GM19455 (cell line): ENCODE data around the gene PHF12.

Experiments used
- ATAC-seq: cut with Tn5 transposase; IDR thresholded peaks from one replicate; pipeline ENCODE4 v1.9.1; 2021; ENCODE audit not compliant: unreplicated experiment

Gene PHF12

GRCh38 chr17:28951428-28951990, at the start of gene PHF12:
Gene PHF12 (minus strand): TSS chr17:28951518. CDS start chr17:28950960, 558 bp downstream.
- ATAC-seq: peak; percentile 58

DNA sequence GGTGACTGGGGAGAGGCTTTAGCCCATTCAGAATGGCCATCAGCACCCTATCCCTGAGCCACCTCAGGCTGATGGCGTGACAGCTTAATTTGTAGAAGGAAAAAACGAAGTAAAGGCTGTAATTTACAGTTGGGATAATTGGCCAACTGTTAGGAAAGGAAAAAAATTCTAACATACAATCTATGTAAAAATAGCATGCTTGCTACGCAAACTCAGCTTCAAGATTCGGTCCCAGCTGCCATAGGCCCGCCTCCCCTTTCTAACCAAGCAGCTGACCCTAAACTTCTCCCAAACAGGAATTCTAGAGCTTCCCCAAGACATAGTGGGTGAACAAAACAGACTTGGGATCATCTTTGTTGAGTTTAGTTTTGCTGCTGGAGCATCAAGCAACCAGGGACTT, 49.7 kb upstream of the PHF12 start:
- ATAC-seq: no peak

GRCh38 chr17:28999206-28999605, 47.9 kb upstream of the PHF12 start:
- ATAC-seq: no peak

GRCh38 chr17:28997806-28998205, 46.5 kb upstream of the PHF12 start:
- no peak for ATAC-seq

DNA sequence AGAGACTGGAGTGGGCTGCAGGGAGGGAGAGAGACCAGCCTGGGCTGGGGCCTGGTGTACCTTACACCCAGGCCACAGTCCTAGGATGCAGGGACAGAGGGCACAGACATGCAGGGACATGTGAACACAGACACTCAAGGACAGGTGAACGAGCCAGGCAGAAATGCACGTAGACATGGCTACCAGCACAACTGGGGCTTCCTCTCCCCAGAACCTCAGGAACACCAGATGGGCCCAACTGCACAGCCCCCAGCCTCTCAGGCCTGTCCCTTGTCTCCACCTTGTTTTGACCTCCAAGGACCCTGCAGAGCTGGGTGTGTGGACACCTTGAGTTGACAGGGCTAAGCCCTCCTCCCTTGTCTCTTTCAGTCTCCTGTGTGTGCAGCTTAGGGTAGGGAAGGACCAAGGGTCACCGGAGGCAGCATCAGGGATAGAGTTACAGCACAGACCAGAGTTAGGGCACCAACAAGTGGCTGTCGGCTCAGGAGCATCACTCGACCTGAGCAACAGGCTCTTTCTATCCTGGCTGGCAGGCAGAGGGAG, 45.3 kb upstream of the PHF12 start:
- no peak for ATAC-seq

DNA sequence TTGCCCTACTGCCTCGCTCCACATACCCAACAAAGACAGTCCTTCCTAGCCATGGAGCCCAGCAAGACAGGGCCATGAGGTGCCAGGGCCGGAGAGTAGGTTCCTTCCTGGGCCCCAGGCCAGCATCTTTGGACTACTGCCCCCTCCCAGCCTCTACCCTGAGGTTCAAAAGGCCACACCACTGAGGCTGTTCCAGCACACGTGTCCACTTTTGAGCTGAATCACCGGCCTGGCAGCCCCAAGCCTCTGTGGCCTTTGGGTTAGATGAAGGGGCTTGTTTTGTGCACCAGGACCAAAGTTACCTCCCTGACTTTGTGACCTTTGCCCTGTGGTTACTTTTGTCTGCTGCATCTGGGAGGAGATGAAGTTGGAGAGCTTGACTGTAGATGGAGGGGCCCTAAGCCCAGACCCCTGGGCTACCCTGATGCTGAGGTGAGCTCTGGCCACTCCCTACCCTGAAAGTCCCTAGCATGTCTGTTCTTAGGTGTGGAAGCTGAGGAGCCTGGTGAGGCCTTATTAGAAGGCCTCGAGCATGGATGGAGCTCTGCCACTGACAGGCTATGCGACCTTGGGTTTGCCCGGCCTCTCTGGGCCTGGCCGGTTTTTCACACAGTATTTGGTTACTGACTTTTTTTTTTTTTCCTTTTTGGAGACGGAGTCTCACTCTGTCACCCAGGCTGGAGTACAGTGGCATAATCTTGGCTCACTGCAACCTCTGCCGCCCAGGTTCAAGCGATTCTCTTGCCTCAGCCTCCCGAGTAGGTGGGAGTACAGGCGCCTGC, 42.5 kb upstream of the PHF12 start:
- ATAC-seq: no peak

DNA sequence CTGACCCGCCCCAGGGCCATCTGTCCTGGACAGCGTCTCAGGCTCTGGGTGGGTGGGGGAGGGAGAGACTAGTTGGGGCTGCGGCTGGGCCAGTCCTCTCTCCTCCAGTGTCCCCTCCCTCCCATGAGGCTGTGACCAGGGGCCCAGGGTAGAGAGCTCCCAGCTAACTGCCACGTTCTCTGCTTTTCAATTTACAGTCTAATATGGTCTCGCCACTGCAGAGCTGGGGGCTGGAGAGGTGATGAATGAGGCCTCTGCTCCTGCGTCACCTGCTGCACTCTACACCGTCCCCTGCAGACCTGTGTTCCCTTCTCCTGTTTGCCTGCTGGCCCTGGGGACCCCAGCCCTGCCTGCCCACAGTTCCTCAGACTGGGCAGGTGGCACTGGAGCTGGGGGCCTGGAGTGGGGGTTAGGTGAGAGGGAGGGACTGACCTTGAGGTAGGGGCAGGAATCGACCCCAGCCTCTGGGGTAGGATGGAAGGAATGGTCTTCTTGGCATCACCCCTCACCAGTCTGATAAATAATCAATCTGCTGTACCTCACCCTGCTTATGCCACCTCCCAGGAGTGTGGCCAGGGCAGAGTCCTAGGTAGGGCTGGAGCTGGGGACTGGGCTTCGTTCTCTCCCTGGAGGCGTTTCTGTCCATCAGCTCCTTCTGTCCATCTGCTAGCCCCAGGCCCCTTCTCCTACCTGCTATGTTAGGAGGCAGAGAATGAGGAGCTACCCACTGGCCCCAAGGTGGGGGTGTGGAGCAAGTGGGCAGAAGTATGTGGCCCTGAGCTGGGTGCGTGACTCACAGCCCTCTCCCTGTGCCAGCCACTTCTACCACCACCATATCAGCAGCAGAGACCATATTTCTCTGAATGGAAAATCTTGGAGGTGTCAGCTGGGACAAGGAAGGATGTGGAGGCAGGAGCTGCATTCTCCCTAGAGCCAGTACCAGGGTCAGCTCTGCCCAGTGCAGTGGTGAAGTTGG, 41.6 kb upstream of the PHF12 start:
- no peak for ATAC-seq

DNA sequence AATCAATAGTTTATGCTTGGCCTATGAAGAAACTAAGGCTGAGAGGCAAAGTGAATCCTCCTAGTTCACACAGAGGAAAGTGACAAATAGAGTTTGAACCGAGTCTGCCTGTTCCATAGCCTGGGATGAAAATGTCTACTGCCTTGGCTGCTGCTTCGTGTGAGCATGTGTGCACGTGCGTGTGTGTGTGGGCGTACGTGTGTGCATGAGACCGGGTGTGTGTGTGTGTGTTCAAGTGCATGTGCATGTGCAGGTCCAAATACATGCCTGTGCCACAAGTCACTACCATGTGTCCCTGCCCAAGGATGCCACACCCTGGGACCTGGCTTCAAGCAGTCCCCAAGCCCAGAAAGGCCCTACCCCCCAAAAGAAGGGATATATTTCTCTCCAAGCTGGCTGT, 40.9 kb upstream of the PHF12 start:
- no peak for ATAC-seq

GRCh38 chr17:28991779-28992178, 40.5 kb upstream of the PHF12 start:
- ATAC-seq: no peak

DNA sequence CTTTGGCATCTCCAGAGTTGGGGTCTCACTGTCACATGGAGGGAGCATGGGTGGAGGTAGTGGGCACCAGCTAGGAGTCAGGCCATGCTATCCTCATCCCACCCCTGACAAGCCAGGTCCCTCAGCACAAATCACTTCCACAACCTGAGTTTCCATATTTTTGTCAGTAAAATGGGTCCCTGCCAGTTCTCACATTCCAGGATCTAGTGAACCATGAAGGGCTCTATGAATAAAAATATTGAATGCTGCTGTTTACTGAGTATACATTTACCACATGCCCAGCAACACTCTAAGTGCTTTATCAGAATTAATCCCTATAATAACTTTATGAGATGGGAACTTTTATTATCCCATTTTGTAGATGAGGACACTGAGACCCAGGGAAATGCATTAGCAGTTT, 37.7 kb upstream of the PHF12 start:
- no peak for ATAC-seq

- no peak for ATAC-seq
These were observed 37.2 kb upstream of the PHF12 start for GRCh38 chr17:28988475-28988874.

DNA sequence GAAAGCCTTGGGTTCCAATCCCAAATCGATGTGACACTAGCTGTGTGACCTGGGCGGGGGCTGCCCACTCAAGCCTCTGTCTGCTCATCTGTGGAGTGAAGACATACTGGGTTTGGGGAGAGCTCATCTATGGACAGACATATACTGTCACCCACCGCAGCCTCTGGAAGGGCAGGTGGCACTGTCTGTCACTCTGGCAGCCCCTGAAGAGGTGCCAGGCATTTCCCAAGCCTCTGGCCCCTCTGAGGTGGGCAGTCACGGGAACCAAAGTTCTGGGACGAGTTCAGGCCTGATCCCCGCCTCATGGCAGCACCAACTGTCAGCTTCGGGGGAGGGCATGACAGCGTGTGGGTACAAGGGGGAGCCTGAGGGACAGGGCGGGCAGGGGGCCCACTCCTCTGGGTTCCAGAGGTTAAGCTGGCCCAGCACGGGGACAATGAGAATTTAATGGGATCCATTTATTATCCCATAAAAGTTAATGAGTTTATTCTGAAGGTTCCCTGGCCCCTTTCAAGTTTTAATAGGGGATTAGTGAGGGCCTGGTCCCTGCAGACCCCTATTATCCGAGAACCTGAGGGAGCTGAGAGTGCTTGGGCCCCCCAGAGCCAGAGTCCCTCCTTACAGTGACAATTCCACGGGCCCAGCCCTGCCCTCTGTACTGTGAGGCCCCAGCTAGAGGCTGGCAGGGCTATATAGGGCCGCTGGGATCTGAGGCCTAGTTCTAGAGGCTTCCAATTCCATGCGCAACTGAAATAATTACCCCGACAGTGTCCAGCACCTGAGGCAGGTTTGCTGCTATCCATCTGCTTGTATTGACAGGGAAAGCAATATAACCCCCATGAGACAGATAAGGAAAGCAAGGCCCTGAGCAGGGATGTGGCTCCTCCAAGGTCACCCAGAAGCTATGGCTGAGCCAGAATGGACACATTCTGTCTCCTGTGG, 35.7 kb upstream of the PHF12 start:
- no peak for ATAC-seq

- ATAC-seq: no peak
These were observed 34.8 kb upstream of the PHF12 start for GRCh38 chr17:28985950-28986713.

DNA sequence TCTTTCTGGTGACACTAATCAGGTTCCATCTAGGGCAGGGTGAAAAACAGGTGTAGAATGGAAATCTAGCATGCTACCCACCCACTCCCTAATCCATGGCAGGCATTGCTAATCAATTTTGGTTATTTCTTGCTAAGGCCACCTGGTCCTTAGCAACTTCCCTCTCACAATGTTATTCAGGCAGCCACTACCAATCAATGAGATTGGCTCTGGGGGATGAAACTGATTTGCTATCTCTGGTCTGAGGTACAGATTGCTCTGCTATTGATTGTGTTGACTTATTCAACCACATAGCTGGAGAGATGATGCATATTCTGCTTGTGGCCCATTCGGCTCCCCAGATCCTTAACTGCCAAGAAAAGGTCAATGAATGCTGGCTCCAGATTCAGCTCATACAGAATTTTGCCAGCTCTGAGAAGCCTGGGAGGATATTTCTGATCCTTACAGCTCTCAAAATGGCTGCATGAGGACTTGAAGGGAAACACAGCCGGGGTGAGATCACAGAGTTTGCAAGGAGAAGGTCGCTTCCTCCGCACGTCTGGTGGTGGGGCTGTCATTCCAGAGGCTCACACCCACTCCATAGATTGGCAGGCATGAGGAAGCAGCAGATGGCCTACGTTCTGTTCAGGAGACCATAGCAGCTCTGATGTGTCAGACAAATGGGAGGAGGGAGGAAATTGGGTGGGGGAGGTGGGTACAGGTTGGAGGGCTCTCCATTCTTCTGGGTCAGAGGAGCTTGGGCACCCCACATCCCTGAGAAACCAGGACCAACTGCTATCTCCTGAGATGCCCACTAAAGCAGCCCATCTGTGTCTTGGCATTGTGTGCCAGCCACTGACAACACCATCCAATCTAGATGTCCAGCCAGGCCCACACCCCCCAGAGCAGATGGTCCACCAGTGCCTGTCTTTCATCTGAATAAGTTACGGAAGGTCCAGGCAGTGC, 32.2 kb upstream of the PHF12 start:
- no peak for ATAC-seq

DNA sequence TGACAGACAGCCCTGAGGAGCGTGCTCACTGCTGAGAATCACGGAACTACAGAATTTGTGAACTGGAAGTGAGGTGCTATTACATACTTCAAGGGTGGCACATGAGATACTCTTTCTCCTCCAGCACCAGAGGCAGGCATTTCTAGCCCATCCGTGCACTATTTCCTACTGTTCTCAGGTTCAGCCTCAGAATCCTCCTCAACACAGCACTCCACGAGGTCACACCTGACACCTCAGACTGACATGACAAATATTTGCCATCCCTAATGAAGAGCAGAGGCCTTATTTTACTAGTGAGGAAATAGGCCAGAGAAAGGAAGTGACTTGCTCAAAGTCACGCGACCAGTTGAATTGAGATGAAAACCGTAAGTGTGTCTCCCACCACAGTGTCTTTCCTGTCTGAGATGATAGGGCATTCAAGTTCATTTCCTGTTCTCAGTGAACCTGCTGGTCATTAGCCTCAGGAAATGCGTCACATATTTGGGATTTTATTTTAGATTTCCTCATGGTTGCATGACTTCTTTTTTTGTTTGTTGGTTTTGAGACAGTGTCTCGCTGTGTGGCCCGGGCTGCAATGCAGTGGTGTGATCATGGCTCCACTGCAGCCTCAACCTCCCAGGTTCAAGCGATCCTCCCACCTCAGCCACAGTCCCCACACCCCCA, 30.9 kb upstream of the PHF12 start:
- ATAC-seq: no peak

GRCh38 chr17:28978356-28978964, 27.1 kb upstream of the PHF12 start:
- no peak for ATAC-seq

GRCh38 chr17:28977659-28978355, 26.5 kb upstream of the PHF12 start:
- ATAC-seq: no peak
